Small intestine (tissue), 7 donors: ENCODE data around the gene CLCNKA. TPM values are rescaled to one million over a fixed set of nuclear protein-coding genes. Genes with fewer than 3 reads are reported as not detected.

Source experiments
- DNase-seq, 2 donors: peaks; one replicate each; pipeline versions ENCODE4 v3.0.0 to v3.0.0-alpha.2; 2013
- FAIRE-seq: peaks from 2 replicates; lab custom pipeline; 2012; peaks lifted over from hg19 to GRCh38; lab: Jason Lieb, UNC
- H3K27ac ChIP-seq, 3 donors: one replicate each; pipeline ENCODE4 v1.5.1; 2013; ENCODE audit warnings: low read length in 2 of 3, mild to moderate bottlenecking in 2 of 3, control low read depth in 1 of 3, inconsistent platforms in 1 of 3, low read depth in 1 of 3, moderate library complexity in 1 of 3
- H3K27me3 ChIP-seq, 3 donors: one replicate each; pipeline ENCODE4 v1.6.1; 2013; ENCODE audit warnings: low read length in 3 of 3, inconsistent platforms in 1 of 3; ENCODE audit not compliant: control insufficient read depth in 3 of 3, insufficient read depth in 3 of 3
- H3K36me3 ChIP-seq, 3 donors: one replicate each; pipeline ENCODE4 v1.6.1; 2013; ENCODE audit warnings: low read length in 3 of 3, inconsistent platforms in 1 of 3, low read depth in 1 of 3, mild to moderate bottlenecking in 1 of 3, moderate library complexity in 1 of 3; ENCODE audit not compliant: control insufficient read depth in 3 of 3, insufficient read depth in 2 of 3
- H3K4me1 ChIP-seq, 3 donors: one replicate each; pipeline ENCODE4 v1.6.1; 2013; ENCODE audit warnings: low read length in 2 of 3, inconsistent platforms in 1 of 3, low read depth in 1 of 3, mild to moderate bottlenecking in 1 of 3, moderate library complexity in 1 of 3; ENCODE audit not compliant: control insufficient read depth in 3 of 3, insufficient read depth in 2 of 3
- H3K4me3 ChIP-seq, 3 donors: one replicate each; pipeline ENCODE4 v1.5.1; 2013; ENCODE audit warnings: low read length in 3 of 3, control low read depth in 1 of 3, inconsistent platforms in 1 of 3, low read depth in 1 of 3, mild to moderate bottlenecking in 1 of 3, moderate library complexity in 1 of 3
- H3K9me3 ChIP-seq, 2 donors: one replicate each; pipeline ENCODE4 v1.6.1; 2013; ENCODE audit warnings: low read depth in 1 of 2, low read length in 1 of 2; ENCODE audit not compliant: control insufficient read depth in 2 of 2, insufficient read depth in 1 of 2
- WGBS, 3 donors: extraction: QIAGEN DNeasy Blood & Tissue Kit; methylation state at CpG; one replicate each; pipeline ENCODE4 v1.1.7; 2013; 5-methylcytosine and 5-hydroxymethylcytosine counted together
- polyA plus RNA-seq, 4 donors: library from polyadenylated mRNA; stranded (reverse) in 3 of 4; unstranded in 1 of 4; fragments of 200-250 nt in 3 of 4; fragments of 120-200 nt in 1 of 4; gene quantifications; one replicate each; pipeline versions ENCODE4 v1.2.1 to v1.2.3, GENCODE V29; 2013
- donor health status: healthy with polysubstance abuse.
- donor health status: control.
- donor health status: control.
- donor health status: Bipolar disorder and iron deficiency.
- donor health status: healthy.

Gene CLCNKA
- polyA plus RNA-seq, 4 donors, result 0.06 to 0.22 (median 0.21) TPM; not detected in 1

GRCh38 chr1:16071614-16072013 lies 49.8 kb downstream of the CLCNKA start:
- Histone ChIP-seq H3K36me3 (no peaks in the 10 kb centered on the region), H3K27me3 (peaks cover 0 to 5% (median 0%) of the 10 kb centered on the region in 3 donors), H3K9me3 (no peaks in the 10 kb centered on the region), H3K4me1 (peaks cover 0 to 32% (median 0%) of the 10 kb centered on the region in 3 donors), H3K4me3 (no peak overlapping the region), H3K27ac (no peak overlapping the region)
- DNase-seq, result no peak
- WGBS, 3 donors, result 93 to 94% (median 94%) methylated on average over 6 of the region's 6 CpGs
- no peak for FAIRE-seq

- Histone ChIP-seq H3K27me3 (peaks cover 0 to 5% (median 0%) of the 10 kb centered on the region in 3 donors), H3K4me1 (peaks cover 0 to 27% (median 0%) of the 10 kb centered on the region in 3 donors), H3K4me3 (no peak overlapping the region), H3K27ac (no peak overlapping the region), H3K9me3 (no peaks in the 10 kb centered on the region), H3K36me3 (no peaks in the 10 kb centered on the region)
- 53 to 80% (median 67%) methylated on average over 5 of the region's 5 CpGs for WGBS, 3 donors
- no peak for DNase-seq
- no peak for FAIRE-seq
Measured at GRCh38 chr1:16072095-16072494, 50.3 kb downstream of the CLCNKA start.

GRCh38 chr1:16072616-16073484 lies 51.0 kb downstream of the CLCNKA start:
- peaks cover 0 to 5% (median 0%) of the 10 kb centered on the region in 3 donors for H3K27me3 ChIP-seq
- no peak overlapping the region for H3K27ac ChIP-seq
- peaks cover 0 to 20% (median 0%) of the 10 kb centered on the region in 3 donors for H3K4me1 ChIP-seq
- peak overlapping the region in 2 of 3 donors; percentile 14 to 38 for H3K4me3 ChIP-seq
- H3K36me3 ChIP-seq, result no peaks in the 10 kb centered on the region
- no peaks in the 10 kb centered on the region for H3K9me3 ChIP-seq
- 3 to 7% (median 6%) methylated on average over 34 to 49 of the region's 49 CpGs for WGBS, 3 donors
- FAIRE-seq (no peak), DNase-seq (peak in 1 of 2 donors; percentile 70)

- no peak within 1 kb of the TSS for H3K27ac ChIP-seq
- no peak for FAIRE-seq
- DNase-seq, result peak; percentile 29 to 71
- H3K27me3 ChIP-seq, result peaks cover 0 to 5% (median 0%) of the 10 kb centered on the region in 3 donors
- H3K36me3 ChIP-seq, result no peaks in the 10 kb centered on the region
- peak within 1 kb of the TSS in 2 of 3 donors; percentile 36 to 38 for H3K4me3 ChIP-seq
- H3K4me1 ChIP-seq, result peaks cover 0 to 12% (median 0%) of the 10 kb centered on the region in 3 donors
- H3K9me3 ChIP-seq, result no peaks in the 10 kb centered on the region
- WGBS, 3 donors, result 1 to 3% (median 2%) methylated on average over 29 to 54 of the region's 54 CpGs
Measured at GRCh38 chr1:16073490-16074119, 51.8 kb downstream of the CLCNKA start, which contains the start of gene FAM131C. Gene FAM131C, minus strand, starts transcription at chr1:16073651. Its CDS starts 209 bp downstream, at chr1:16073442.

- WGBS, 3 donors, result 74 to 83% (median 77%) methylated on average over 5 of the region's 5 CpGs
- no peak for DNase-seq
- Histone ChIP-seq H3K9me3 (no peaks in the 10 kb centered on the region), H3K27me3 (peaks cover 0 to 5% (median 0%) of the 10 kb centered on the region in 3 donors), H3K4me3 (no peak overlapping the region), H3K4me1 (peaks cover 0 to 13% (median 0%) of the 10 kb centered on the region in 3 donors), H3K36me3 (no peaks in the 10 kb centered on the region), H3K27ac (no peak overlapping the region)
- no peak for FAIRE-seq
Measured at GRCh38 chr1:16074217-16074616, 52.4 kb downstream of the CLCNKA start.

- Histone ChIP-seq H3K4me3 (no peak overlapping the region), H3K36me3 (no peaks in the 10 kb centered on the region), H3K27ac (peak overlapping the region in 1 of 3 donors; percentile 23), H3K27me3 (peaks cover 0 to 5% (median 0%) of the 10 kb centered on the region in 3 donors), H3K4me1 (peaks cover 0 to 20% (median 0%) of the 10 kb centered on the region in 3 donors), H3K9me3 (no peaks in the 10 kb centered on the region)
- FAIRE-seq (no peak), DNase-seq (no peak)
- 36 to 68% (median 44%) methylated on average over 11 of the region's 11 CpGs for WGBS, 3 donors
Measured at GRCh38 chr1:16075337-16076030, 53.6 kb downstream of the CLCNKA start.

- DNase-seq, result no peak
- Histone ChIP-seq H3K27me3 (peaks cover 0 to 5% (median 0%) of the 10 kb centered on the region in 3 donors), H3K36me3 (no peaks in the 10 kb centered on the region), H3K27ac (peak overlapping the region in 1 of 3 donors; percentile 23), H3K4me1 (peaks cover 0 to 20% (median 0%) of the 10 kb centered on the region in 3 donors), H3K9me3 (no peaks in the 10 kb centered on the region), H3K4me3 (no peak overlapping the region)
- WGBS, 3 donors, result 76 to 83% (median 78%) methylated on average over 14 of the region's 14 CpGs
- no peak for FAIRE-seq
Measured at GRCh38 chr1:16076031-16076864, 54.4 kb downstream of the CLCNKA start.
